HG03066 (cell line): Measurements from ENCODE around the gene MOCS3.

Experiments used
- ATAC-seq: cut with Tn5 transposase; IDR thresholded peaks from one replicate; pipeline ENCODE4 v1.9.1; 2021; ENCODE audit warnings: low read depth; ENCODE audit not compliant: unreplicated experiment

MOCS3 gene

GRCh38 chr20:51008718-51009117 lies 50.1 kb downstream of the MOCS3 start:
- ATAC-seq, result no peak

DNA sequence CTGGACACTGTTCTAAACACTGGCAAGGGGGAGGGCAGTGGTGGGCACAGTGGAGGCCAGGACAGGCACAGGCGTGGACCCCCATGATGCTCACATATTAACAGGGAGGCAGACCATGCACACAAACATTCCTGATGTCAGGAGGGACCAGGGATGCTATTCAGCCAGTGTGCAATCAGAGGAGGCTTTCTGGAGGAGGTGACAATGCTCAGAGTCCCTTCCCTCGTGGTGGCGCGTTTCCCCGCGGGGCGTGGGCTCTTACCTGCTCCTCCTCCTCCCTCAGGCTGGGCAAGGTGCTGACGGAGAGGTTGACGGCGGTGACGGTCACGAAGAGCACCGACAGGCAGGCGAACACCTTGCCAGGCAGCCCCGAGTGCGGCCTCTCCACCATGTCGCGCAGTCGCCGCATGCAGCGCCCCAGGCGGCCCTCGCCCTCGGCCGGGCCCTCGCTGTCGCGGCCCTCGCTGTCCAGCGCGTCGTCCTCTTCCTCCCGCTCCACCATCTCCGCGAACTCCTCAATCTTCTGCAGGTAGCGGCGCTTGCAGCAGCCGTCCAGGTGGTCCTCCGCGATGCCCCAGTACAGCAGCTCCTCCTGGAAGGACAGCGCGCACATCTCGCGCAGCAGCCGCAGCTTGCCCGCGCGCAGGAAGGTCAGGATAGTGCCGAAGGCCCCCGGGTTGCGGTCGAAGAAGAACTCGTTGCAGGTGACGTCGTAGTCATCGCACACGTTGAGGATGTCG lies 50.9 kb downstream of the MOCS3 start:
- ATAC-seq, result no peak

GRCh38 chr20:51010043-51010365 lies 51.4 kb downstream of the MOCS3 start:
- no peak for ATAC-seq

GRCh38 chr20:51010932-51011331 lies 52.3 kb downstream of the MOCS3 start:
- ATAC-seq, result no peak

- no peak for ATAC-seq
Measured at GRCh38 chr20:51011479-51011878, 52.9 kb downstream of the MOCS3 start.

DNA sequence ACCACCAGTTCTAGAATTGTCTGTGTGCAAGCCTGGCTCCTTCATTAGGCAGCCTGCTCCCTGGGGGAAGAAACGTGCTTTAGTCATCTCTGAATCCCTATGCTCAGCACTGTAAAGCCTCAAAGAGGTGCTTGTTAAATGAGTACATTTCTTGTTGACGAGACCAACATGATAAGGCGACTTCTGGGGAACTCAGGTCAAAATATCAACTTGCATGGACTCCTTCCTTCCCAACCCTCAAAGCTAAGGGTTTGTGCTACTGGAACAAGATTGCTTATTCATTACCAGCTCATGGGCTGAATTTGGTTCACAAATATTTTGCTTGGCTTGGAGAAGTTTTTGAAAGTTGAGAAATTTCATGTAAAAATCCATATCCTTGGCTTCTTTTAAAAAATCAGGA lies 53.7 kb downstream of the MOCS3 start:
- ATAC-seq, result no peak
